GM10266 (cell line): Measurements from ENCODE around the gene CPNE5.

Experiments used
- DNase-seq: peaks from one replicate; pipeline ENCODE4 v3.0.0; 2012; ENCODE audit errors: extremely low spot score
- CTCF ChIP-seq: IDR thresholded peaks from 2 replicates; pipeline ENCODE4 v1.5.1; 2012; ENCODE audit warnings: mild to moderate bottlenecking, low read depth; ENCODE audit not compliant: control insufficient read depth, insufficient read depth; ENCODE audit errors: missing control alignments

CPNE5 gene

GRCh38 chr6:36791085-36791484, 48.2 kb downstream of the CPNE5 start:
- DNase-seq = no peak
- TF ChIP-seq CTCF = no peak

DNA sequence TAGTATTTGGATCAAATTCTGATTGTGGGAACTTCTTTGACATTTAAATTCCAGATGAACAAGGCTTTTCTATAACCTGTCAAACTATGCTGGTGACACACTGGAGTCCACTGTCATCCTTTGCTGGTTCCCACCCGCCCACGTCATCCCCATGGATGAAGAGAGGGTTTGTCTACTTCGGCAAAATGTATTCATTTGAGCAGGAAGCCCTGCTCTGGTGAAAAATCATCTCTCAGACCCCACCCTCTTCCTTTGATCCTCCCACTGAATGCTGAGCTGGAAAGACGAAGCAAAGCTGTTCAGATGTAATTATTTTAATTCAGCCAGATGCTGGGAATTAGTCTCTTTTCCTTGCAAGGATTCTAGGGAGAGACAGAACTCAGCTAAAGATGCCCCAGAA, 50.5 kb downstream of the CPNE5 start:
- DNase-seq = no peak
- TF ChIP-seq CTCF = no peak

DNA sequence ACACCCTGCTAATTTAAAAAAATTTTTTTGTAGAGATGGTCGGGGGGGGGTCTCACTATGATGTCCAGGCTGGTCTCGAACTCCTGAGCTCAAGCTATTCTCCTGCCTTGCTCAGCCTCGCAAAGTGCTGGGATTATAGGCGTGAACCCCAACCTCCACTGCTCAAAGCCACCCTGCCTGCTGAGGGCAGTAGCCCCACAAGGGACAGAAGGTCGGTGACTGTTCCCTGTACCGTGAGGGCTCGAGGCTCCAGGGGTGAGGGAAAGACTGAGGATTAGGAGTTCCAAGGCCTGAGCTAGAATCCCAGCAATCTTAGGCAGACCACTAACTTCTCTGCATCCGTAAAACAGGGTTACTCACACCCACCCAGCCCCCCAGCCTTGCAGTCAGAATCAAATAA, 51.1 kb downstream of the CPNE5 start:
- TF ChIP-seq CTCF = no peak
- no peak for DNase-seq

GRCh38 chr6:36787210-36787609, 52.0 kb downstream of the CPNE5 start:
- DNase-seq = no peak
- no peak for TF ChIP-seq CTCF

DNA sequence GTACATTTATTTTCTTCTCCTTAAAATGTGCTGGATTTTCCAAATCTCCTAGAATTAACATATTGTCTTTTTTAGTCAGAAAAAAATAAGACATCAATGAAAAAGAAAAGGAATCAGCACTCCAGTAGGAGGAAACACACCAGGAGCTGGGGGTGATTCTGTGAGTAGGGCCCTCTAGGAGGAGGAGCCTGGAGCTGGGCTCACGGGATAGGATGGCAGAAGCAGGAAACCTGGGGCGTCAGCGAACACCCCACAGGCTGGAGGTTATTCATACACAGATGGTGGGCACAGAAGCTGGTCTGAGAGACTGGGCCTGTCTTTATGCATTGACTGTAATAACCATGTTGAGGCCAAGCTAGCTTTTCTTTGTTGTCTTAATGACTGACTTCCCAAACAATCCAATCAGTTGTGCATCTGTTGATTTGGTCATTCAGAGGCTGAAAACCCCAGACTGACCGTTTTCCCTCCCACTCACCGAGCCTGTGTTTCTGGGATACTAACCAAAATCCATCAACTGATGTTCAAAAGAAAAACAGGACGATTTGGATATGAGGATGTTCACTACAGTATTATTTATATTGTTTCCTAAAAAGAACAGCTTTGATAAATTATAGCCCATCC, 53.1 kb downstream of the CPNE5 start:
- TF ChIP-seq CTCF = no peak
- no peak for DNase-seq

DNA sequence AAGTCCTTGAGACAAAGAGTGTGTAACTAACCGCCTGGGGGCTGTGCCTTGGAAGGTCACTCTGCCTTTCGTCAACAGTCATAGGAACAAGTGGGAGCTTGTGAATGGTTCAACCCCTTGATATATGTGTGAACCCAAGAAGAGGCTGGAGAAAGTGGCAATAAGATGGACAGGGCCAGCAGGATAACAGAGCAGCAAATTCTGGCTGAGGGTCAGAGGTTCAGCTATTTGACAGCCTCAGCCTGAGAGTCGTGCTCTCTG, 54.9 kb downstream of the CPNE5 start:
- TF ChIP-seq CTCF = no peak

GRCh38 chr6:36783603-36784375, 55.5 kb downstream of the CPNE5 start:
- TF ChIP-seq CTCF = no peak
- DNase-seq = no peak

More for the DNA sequence above, 54.9 kb downstream of the CPNE5 start:
- DNase-seq = no peak
